Measurements from ENCODE around the gene LOXL1. TPM values are rescaled to one million over a fixed set of nuclear protein-coding genes. Genes with fewer than 3 reads are reported as not detected.
A peak's percentile ranks its signal among the peaks of the same experiment; 100 is the strongest.

Gene LOXL1
- total and polyA plus RNA-seq, 9 of the 15 experiments (the other 6 are each of a cell fraction or from before 2014, with no cell fraction given) = 0.14 TPM; not detected in 8

DNA sequence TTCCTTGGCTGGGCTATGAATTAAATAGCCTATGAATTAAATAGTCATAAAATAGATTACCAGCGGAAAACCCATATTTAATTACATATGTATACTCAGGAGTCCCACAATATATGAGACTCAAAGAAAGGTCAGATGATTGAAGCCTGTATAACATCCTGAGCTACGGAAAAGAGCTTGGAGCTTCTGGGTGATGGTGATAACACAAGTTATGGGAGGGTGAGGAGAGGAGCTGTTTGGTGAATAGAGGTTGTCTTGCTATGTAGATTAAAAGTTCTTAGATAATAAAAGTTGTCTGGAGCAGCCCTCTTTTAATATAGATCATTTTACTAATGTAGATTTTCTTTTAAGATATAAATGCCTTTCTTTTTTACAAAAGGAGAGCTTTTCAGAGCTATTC is 70.0 kb downstream of the LOXL1 start (continued):
- TF ChIP-seq PTBP1 (IDR thresholded peaks at IDR 0.05; ENCODE audit: low read depth, low read length) = no peak
- TF ChIP-seq ZBTB2 (IDR thresholded peaks at IDR 0.05) = no peak
- TF ChIP-seq RAD51 (IDR thresholded peaks at IDR 0.05; ENCODE audit: borderline replicate concordance, low read depth) = no peak
- TF ChIP-seq, protein P1, sequence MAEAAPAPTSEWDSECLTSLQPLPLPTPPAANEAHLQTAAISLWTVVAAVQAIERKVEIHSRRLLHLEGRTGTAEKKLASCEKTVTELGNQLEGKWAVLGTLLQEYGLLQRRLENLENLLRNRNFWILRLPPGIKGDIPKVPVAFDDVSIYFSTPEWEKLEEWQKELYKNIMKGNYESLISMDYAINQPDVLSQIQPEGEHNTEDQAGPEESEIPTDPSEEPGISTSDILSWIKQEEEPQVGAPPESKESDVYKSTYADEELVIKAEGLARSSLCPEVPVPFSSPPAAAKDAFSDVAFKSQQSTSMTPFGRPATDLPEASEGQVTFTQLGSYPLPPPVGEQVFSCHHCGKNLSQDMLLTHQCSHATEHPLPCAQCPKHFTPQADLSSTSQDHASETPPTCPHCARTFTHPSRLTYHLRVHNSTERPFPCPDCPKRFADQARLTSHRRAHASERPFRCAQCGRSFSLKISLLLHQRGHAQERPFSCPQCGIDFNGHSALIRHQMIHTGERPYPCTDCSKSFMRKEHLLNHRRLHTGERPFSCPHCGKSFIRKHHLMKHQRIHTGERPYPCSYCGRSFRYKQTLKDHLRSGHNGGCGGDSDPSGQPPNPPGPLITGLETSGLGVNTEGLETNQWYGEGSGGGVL (CRISPR knock-in tag; IDR thresholded peaks at IDR 0.05) = no peak
- no peak for TF ChIP-seq POLR3G (IDR thresholded peaks at IDR 0.05; ENCODE audit: extremely low read depth, insufficient read length, insufficient replicate concordance)
- TF ChIP-seq MTA3 (IDR thresholded peaks at IDR 0.05; ENCODE audit: borderline replicate concordance) = no peak
- TF ChIP-seq ZNF354B (CRISPR knock-in tag; IDR thresholded peaks at IDR 0.05) = no peak
- TF ChIP-seq, protein P2, sequence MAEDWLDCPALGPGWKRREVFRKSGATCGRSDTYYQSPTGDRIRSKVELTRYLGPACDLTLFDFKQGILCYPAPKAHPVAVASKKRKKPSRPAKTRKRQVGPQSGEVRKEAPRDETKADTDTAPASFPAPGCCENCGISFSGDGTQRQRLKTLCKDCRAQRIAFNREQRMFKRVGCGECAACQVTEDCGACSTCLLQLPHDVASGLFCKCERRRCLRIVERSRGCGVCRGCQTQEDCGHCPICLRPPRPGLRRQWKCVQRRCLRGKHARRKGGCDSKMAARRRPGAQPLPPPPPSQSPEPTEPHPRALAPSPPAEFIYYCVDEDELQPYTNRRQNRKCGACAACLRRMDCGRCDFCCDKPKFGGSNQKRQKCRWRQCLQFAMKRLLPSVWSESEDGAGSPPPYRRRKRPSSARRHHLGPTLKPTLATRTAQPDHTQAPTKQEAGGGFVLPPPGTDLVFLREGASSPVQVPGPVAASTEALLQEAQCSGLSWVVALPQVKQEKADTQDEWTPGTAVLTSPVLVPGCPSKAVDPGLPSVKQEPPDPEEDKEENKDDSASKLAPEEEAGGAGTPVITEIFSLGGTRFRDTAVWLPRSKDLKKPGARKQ (CRISPR knock-in tag; IDR thresholded peaks at IDR 0.05) = no peak
- TF ChIP-seq EP300 (IDR thresholded peaks at IDR 0.05; ENCODE audit: low read length) = peak; percentile 21; the same call in 1 of the 2 replicates
- TF ChIP-seq, protein P3, sequence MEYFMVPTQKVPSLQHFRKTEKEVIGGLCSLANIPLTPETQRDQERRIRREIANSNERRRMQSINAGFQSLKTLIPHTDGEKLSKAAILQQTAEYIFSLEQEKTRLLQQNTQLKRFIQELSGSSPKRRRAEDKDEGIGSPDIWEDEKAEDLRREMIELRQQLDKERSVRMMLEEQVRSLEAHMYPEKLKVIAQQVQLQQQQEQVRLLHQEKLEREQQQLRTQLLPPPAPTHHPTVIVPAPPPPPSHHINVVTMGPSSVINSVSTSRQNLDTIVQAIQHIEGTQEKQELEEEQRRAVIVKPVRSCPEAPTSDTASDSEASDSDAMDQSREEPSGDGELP (CRISPR knock-in tag; IDR thresholded peaks at IDR 0.05; ENCODE audit: borderline replicate concordance) = no peak
- no peak for TF ChIP-seq CBFB (CRISPR knock-in tag; IDR thresholded peaks at IDR 0.05)
- TF ChIP-seq CAMTA2 (CRISPR knock-in tag; conservative IDR thresholded peaks at IDR 0.05) = no peak
- TF ChIP-seq MEF2D (tag; conservative IDR thresholded peaks at IDR 0.05; ENCODE audit: low read depth) = no peak
- TF ChIP-seq, protein P4, sequence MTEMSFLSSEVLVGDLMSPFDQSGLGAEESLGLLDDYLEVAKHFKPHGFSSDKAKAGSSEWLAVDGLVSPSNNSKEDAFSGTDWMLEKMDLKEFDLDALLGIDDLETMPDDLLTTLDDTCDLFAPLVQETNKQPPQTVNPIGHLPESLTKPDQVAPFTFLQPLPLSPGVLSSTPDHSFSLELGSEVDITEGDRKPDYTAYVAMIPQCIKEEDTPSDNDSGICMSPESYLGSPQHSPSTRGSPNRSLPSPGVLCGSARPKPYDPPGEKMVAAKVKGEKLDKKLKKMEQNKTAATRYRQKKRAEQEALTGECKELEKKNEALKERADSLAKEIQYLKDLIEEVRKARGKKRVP (CRISPR knock-in tag; IDR thresholded peaks at IDR 0.05) = no peak
- TF ChIP-seq RAD21 (CRISPR knock-in tag; conservative IDR thresholded peaks at IDR 0.05 in 1 of 2, IDR thresholded peaks at IDR 0.05 in 1 of 2) = no peak
- 0 out of 2 replicates have a peak, but pooled peaks have one; percentile 19 for TF ChIP-seq MTA2 (IDR thresholded peaks at IDR 0.05; ENCODE audit: low read depth)
- no peak for TF ChIP-seq ZNF57 (CRISPR knock-in tag; IDR thresholded peaks at IDR 0.05)

Measured in K562 (cell line).